ENCODE results near the gene ADGRG7. TPM values are rescaled to one million over a fixed set of nuclear protein-coding genes. Genes with fewer than 3 reads are reported as not detected.
"Not testable (repeated sequence)": the region's sequence is repeated elsewhere in the genome, so short reads cannot be mapped to it uniquely, and the experiment has no call there.

ADGRG7 gene
- total RNA-seq, 4 donors from 2014 or later: 0.58 TPM; not detected in 3

GRCh38 chr3:100647657-100648056 is 38.3 kb downstream of the ADGRG7 start:
- Histone ChIP-seq H3K9me3 (no peaks in the 10 kb centered on the region), H3K4me1 (no peaks in the 10 kb centered on the region), H3K36me3 (no peaks in the 10 kb centered on the region), H3K4me3 (no peak overlapping the region), H3K27me3 (no peaks in the 10 kb centered on the region), H3K27ac (no peak overlapping the region)
- TF ChIP-seq POLR2A (IDR thresholded peaks at IDR 0.05): no peak
- TF ChIP-seq, protein P1, sequence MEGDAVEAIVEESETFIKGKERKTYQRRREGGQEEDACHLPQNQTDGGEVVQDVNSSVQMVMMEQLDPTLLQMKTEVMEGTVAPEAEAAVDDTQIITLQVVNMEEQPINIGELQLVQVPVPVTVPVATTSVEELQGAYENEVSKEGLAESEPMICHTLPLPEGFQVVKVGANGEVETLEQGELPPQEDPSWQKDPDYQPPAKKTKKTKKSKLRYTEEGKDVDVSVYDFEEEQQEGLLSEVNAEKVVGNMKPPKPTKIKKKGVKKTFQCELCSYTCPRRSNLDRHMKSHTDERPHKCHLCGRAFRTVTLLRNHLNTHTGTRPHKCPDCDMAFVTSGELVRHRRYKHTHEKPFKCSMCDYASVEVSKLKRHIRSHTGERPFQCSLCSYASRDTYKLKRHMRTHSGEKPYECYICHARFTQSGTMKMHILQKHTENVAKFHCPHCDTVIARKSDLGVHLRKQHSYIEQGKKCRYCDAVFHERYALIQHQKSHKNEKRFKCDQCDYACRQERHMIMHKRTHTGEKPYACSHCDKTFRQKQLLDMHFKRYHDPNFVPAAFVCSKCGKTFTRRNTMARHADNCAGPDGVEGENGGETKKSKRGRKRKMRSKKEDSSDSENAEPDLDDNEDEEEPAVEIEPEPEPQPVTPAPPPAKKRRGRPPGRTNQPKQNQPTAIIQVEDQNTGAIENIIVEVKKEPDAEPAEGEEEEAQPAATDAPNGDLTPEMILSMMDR (IDR thresholded peaks at IDR 0.05 in 4 of 5, conservative IDR thresholded peaks at IDR 0.05 in 1 of 5): no peak
- in situ Hi-C loops (cut with MboI; ENCODE audit: low sequenced_read_pairs in 4 of 4) (no loop called here), intact Hi-C loops (cut with DNase I; ENCODE audit: low total_unique reads) (no loop called here)
- ATAC-seq (no peak), DNase-seq (no peak)

DNA sequence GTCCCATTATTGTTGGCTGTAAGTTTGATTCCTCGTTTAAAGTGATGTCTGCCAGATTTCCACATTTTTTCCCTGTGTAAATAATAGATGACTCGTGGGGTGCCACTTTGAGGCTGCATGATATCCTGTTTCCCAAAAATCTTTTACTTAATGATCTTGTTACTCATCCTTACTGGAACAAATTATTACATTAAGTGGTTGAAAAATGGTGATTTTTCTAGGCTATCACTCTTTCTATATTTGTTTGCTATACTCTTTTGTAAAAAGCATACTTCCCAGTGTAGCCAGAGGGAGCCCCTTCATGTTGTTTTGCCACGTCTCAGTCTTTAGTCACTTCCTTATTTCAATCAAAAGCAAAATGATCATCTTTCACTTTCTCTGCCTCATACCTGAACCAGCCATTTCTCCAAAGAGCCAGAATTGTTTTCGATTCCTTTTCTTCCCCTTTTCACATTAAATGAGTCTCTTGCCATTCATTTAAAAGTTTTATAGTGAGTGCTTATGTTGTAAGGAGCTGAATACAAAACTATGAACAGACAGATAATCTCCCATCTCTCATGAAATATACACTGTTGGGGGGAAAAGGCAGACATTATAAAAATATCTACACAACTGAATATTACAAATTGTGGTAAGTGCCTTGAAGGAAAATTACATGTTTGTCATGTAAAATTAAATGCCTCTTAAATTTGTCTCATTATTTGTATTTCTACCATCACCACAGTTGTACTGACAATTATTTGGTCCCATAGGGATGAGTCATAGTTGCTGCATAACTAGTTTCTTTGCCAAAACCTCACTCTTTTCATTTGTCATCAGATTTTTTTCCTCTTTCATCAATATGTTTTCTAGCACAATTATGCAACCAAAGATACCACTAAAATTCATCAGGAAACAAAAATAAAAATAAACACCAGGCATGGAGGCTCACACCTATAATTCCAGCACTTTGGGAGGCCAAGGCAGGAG is 41.5 kb downstream of the ADGRG7 start:
- in situ Hi-C loops (cut with MboI; ENCODE audit: low sequenced_read_pairs in 4 of 4): no loop called here
- Histone ChIP-seq H3K27me3 (no peaks in the 10 kb centered on the region), H3K4me1 (no peaks in the 10 kb centered on the region), H3K27ac (peak overlapping the region in 1 of 4 donors; percentile 15), H3K9me3 (no peaks in the 10 kb centered on the region), H3K4me3 (no peak overlapping the region), H3K36me3 (no peaks in the 10 kb centered on the region)
- ATAC-seq (peak; percentile 58 to 70), DNase-seq (no peak)
- TF ChIP-seq, protein P1 (IDR thresholded peaks at IDR 0.05 in 4 of 5, conservative IDR thresholded peaks at IDR 0.05 in 1 of 5): no peak
- no peak for TF ChIP-seq POLR2A (IDR thresholded peaks at IDR 0.05)
- intact Hi-C loops (cut with DNase I; ENCODE audit: low total_unique reads): no loop called here

DNA sequence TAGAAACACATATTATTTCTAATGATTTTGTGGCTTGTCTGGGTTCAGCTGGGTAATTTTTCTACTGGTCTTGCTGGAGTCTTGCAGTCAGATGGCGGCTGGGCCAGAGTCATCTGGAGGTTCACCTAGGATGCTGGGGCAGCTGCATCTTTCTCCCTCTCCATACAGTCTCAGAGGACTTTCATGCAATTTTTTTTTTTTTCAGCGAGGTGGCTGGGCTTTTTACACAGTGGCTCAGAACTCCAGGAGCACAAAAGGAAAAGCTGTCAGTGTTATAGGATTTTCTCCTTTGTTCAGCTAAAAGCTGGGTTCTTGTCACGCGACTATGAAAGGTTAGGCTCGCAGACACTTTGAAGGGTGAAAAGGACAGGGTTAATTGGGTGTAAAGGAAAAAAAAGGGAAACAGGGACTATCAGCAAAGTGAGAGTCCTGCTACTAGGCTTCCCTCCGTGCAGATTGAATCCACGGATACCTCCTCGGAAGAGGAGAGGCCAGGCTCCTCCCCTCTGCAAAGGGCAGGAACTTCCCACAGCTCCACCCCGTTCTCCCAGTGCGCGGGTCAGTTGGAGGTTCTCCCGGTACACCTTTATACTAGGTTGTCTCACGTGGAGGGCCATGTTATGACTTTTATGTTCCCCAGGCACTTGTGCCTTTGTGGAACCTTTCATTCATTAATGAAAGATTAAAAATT is 44.3 kb downstream of the ADGRG7 start:
- no peak overlapping the region for H3K4me3 ChIP-seq
- DNase-seq (no peak), ATAC-seq (no peak)
- TF ChIP-seq, protein P1 (IDR thresholded peaks at IDR 0.05 in 4 of 5, conservative IDR thresholded peaks at IDR 0.05 in 1 of 5): no peak
- intact Hi-C loops (cut with DNase I; ENCODE audit: low total_unique reads) (no loop called here), in situ Hi-C loops (cut with MboI; ENCODE audit: low sequenced_read_pairs in 4 of 4) (no loop called here)
- H3K4me1 ChIP-seq: no peaks in the 10 kb centered on the region
- no peak overlapping the region for H3K27ac ChIP-seq
- H3K9me3 ChIP-seq: no peaks in the 10 kb centered on the region
- H3K27me3 ChIP-seq: no peaks in the 10 kb centered on the region
- H3K36me3 ChIP-seq: no peaks in the 10 kb centered on the region

- TF ChIP-seq, protein P1 (IDR thresholded peaks at IDR 0.05 in 4 of 5, conservative IDR thresholded peaks at IDR 0.05 in 1 of 5): no peak
- TF ChIP-seq POLR2A (IDR thresholded peaks at IDR 0.05): no peak
- H3K9me3 ChIP-seq: no peaks in the 10 kb centered on the region
- in situ Hi-C loops (cut with MboI; ENCODE audit: low sequenced_read_pairs in 4 of 4) (no loop called here), intact Hi-C loops (cut with DNase I; ENCODE audit: low total_unique reads) (no loop called here)
- DNase-seq: no peak
- no peaks in the 10 kb centered on the region for H3K27me3 ChIP-seq
- no peaks in the 10 kb centered on the region for H3K4me1 ChIP-seq
- H3K4me3 ChIP-seq: no peak overlapping the region
- no peak for ATAC-seq
- H3K27ac ChIP-seq: no peak overlapping the region
- no peaks in the 10 kb centered on the region for H3K36me3 ChIP-seq
These were observed 47.5 kb downstream of the ADGRG7 start for GRCh38 chr3:100656945-100657344.

GRCh38 chr3:100661294-100661693 is 51.9 kb downstream of the ADGRG7 start:
- H3K9me3 ChIP-seq; H3K36me3 ChIP-seq; in situ Hi-C loops (cut with MboI; ENCODE audit: low sequenced_read_pairs in 4 of 4); H3K4me1 ChIP-seq; H3K4me3 ChIP-seq; H3K27me3 ChIP-seq; intact Hi-C loops (cut with DNase I; ENCODE audit: low total_unique reads); ATAC-seq; H3K27ac ChIP-seq; DNase-seq: not testable (repeated sequence)

All from gastrocnemius medialis (tissue), 4 donors.